WTC11 (cell line): ENCODE measurements around the gene LRCH4. TPM values are rescaled to one million over a fixed set of nuclear protein-coding genes. Genes with fewer than 3 reads are reported as not detected.

Source experiments
- ATAC-seq: fragments of 200-7000 bp; cut with Tn5 transposase; 2 replicates; pipeline ENCODE4 v1.10.0; 2021; ENCODE audit warnings: mild to moderate bottlenecking, moderate library complexity
- CTCF ChIA-PET: fragments of 300-600 bp; sonication (Branson Sonifier 250); formaldehyde crosslinking; loops from one replicate; lab custom pipeline; 2021; ENCODE audit warnings: antibody characterized with exemption; lab: Charles Lee
- POLR2A ChIA-PET: fragments of 350-600 bp; sonication (Branson Sonifier 250); formaldehyde crosslinking; loops from one replicate; lab custom pipeline; 2021; ENCODE audit warnings: antibody characterized with exemption; lab: Charles Lee
- DNase-seq: peaks from one replicate; pipeline ENCODE4 v3.0.0; 2021; ENCODE audit warnings: low spot score
- H3K27ac Mint-ChIP-seq: 2 replicates; pipeline ENCODE4 v1.8.0; 2021; ENCODE audit warnings: mixed read lengths
- H3K27me3 Mint-ChIP-seq: 2 replicates; pipeline ENCODE4 v1.8.0; 2021; ENCODE audit warnings: low read depth, mild to moderate bottlenecking, moderate library complexity, mixed read lengths
- H3K36me3 Mint-ChIP-seq: 2 replicates; pipeline ENCODE4 v1.8.0; 2021; ENCODE audit warnings: mixed read lengths
- H3K4me1 Mint-ChIP-seq: 2 replicates; pipeline ENCODE4 v1.8.0; 2022; ENCODE audit warnings: mixed read lengths
- H3K4me3 Mint-ChIP-seq: 2 replicates; pipeline ENCODE4 v1.8.0; 2021; ENCODE audit warnings: mild to moderate bottlenecking, moderate library complexity, mixed read lengths
- H3K9me3 Mint-ChIP-seq: 2 replicates; pipeline ENCODE4 v1.8.0; 2021; ENCODE audit warnings: mixed read lengths
- ETV6 ChIP-seq: sonication (generic); formaldehyde crosslinking; IDR thresholded peaks from 2 replicates; pipeline ENCODE4 v1.8.1; 2022; ENCODE audit warnings: mild to moderate bottlenecking, missing genetic modification reagents
- GABPB1 ChIP-seq: sonication (generic); formaldehyde crosslinking; IDR thresholded peaks from 2 replicates; pipeline ENCODE4 v1.8.1; 2023; ENCODE audit warnings: mild to moderate bottlenecking, missing genetic modification reagents
- GRHL2 ChIP-seq: fragments of 250-450 bp; sonication (Bioruptor Pico); IDR thresholded peaks from 2 replicates; pipeline ENCODE4 v1.8.0; 2022; ENCODE audit warnings: mild to moderate bottlenecking, moderate library complexity; ENCODE audit not compliant: insufficient replicate concordance, severe bottlenecking
- HMGA2 ChIP-seq: fragments of 250-450 bp; sonication (Bioruptor Pico); IDR thresholded peaks from 2 replicates; pipeline ENCODE4 v1.4.0; 2021; ENCODE audit warnings: mild to moderate bottlenecking, moderate library complexity
- KAT7 ChIP-seq: sonication (generic); formaldehyde crosslinking; IDR thresholded peaks from 2 replicates; pipeline ENCODE4 v1.8.1; 2023; ENCODE audit warnings: missing genetic modification reagents, mild to moderate bottlenecking, borderline replicate concordance
- MAX ChIP-seq: sonication (generic); formaldehyde crosslinking; IDR thresholded peaks from 2 replicates; pipeline ENCODE4 v1.8.0; 2022; ENCODE audit warnings: mild to moderate bottlenecking, missing genetic modification reagents
- MLX ChIP-seq: sonication (generic); formaldehyde crosslinking; IDR thresholded peaks from 2 replicates; pipeline ENCODE4 v1.8.1; 2023; ENCODE audit warnings: mild to moderate bottlenecking, missing genetic modification reagents, moderate library complexity
- PRRX2 ChIP-seq: fragments of 250-450 bp; sonication (Bioruptor Pico); IDR thresholded peaks from 2 replicates; pipeline ENCODE4 v1.8.0; 2021; ENCODE audit warnings: mild to moderate bottlenecking
- SMAD3 ChIP-seq: sonication (generic); formaldehyde crosslinking; IDR thresholded peaks from 2 replicates; pipeline ENCODE4 v1.8.0; 2022; ENCODE audit warnings: missing genetic modification reagents, mild to moderate bottlenecking, borderline replicate concordance
- USF2 ChIP-seq: sonication (generic); formaldehyde crosslinking; IDR thresholded peaks from 2 replicates; pipeline ENCODE4 v1.8.1; 2023; ENCODE audit warnings: mild to moderate bottlenecking, missing genetic modification reagents, moderate library complexity
- ZBTB43 ChIP-seq: sonication (generic); formaldehyde crosslinking; IDR thresholded peaks from 2 replicates; pipeline ENCODE4 v1.8.1; 2023; ENCODE audit warnings: mild to moderate bottlenecking, missing genetic modification reagents
- ZNF317 ChIP-seq: sonication (generic); formaldehyde crosslinking; IDR thresholded peaks from 2 replicates; pipeline ENCODE4 v1.8.1; 2023; ENCODE audit warnings: low read depth, mild to moderate bottlenecking, moderate library complexity, missing genetic modification reagents, borderline replicate concordance
- ZNF416 ChIP-seq: fragments of 250-450 bp; sonication (Bioruptor Pico); IDR thresholded peaks from 2 replicates; pipeline ENCODE4 v1.9.0; 2021; ENCODE audit warnings: mild to moderate bottlenecking, inconsistent platforms
- total RNA-seq: library from RNA; stranded (reverse); gene quantifications from 3 replicates; pipeline ENCODE4 v1.2.3, GENCODE V29; 2021
- TF ChIP-seq, protein P1 (sequence below): sonication (generic); formaldehyde crosslinking; IDR thresholded peaks from 2 replicates; pipeline ENCODE4 v1.8.0; 2022; ENCODE audit warnings: missing genetic modification reagents

The LRCH4 gene
- total RNA-seq, 1 experiment from 2014 or later, result 56.7 TPM

DNA sequence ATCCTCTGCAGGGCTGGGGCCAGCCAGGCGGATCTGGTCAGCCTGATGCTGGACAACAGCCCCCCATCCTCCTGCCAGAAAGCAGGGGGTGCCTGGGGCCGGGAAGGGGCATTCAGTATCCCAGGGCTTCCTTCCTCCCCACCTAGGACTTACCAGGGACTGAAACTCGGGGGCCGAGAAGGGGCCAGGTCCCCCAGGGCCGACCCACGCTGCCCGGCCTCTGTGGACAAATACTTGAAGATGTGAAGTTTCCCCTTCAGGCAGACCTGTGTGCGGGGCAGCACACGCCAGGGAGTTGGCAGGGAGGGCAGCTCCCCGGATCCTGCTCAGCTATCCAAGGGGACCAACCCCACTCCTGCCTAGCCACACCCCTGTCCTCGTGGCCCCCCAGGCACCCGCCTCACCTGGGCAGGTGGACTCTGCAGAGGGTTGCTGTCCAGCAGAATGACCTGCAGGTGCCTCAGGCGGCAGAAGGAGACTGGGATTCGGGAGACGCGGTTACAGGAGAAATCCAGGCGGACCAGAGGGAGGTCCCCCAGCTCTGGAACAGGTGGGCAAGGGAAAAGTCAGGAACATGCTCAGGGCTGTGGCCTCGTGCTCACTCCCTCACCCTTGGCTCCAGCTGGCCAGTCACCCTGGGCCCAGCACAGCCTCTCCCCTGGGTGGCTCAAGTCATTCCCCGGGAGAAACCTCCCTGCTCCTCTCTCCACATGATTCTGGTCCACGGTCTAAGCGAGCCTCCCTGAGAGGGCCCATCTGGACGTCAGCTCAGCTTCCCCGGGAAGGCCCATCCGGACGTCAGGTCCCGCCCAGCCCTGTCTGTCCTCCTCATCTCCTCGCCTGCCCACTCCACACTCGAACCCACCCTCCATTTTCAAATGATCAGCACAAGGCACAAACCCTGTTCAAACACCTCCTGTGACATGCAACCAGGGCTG, 7.4 kb downstream of the LRCH4 start:
- H3K27ac Mint-ChIP-seq, result no peak overlapping the region
- no peaks in the 10 kb centered on the region for H3K27me3 Mint-ChIP-seq
- TF ChIP-seq MLX (no peak), SMAD3 (no peak), KAT7 (CRISPR knock-in tag) (no peak), ZNF416 (CRISPR knock-in tag) (no peak), MAX (no peak), GABPB1 (CRISPR knock-in tag) (no peak)
- TF ChIP-seq, all 79 proteins: peak for 0

DNA sequence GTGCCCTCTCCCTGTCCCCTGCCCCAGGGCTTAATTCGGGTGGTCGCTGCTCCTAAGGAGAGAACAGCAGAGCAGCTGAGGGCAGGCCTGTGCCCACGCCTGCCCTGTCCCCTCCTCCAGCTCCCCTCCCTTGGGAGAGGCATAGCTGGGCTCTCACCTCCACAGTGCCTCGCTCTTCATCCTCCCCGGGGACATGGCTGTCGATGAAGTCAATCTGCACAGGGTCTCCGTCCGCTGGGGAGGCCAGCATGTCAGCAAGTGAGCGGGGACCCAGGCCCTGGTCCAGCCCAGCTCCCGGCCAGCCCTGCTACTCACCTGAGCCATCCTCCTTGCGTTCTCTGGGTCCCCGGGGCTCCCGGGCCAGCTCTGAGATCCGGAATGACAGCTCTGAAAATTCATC, 8.4 kb downstream of the LRCH4 start:
- no peak for TF ChIP-seq GRHL2 (CRISPR knock-in tag)
- no peak for TF ChIP-seq ZBTB43 (CRISPR knock-in tag)
- TF ChIP-seq HMGA2, result no peak
- TF ChIP-seq ZNF317, result no peak
- TF ChIP-seq USF2 (CRISPR knock-in tag), result no peak
- no peak for TF ChIP-seq PRRX2 (CRISPR knock-in tag)
- TF ChIP-seq ETV6 (CRISPR knock-in tag), result no peak
- TF ChIP-seq, protein P1, sequence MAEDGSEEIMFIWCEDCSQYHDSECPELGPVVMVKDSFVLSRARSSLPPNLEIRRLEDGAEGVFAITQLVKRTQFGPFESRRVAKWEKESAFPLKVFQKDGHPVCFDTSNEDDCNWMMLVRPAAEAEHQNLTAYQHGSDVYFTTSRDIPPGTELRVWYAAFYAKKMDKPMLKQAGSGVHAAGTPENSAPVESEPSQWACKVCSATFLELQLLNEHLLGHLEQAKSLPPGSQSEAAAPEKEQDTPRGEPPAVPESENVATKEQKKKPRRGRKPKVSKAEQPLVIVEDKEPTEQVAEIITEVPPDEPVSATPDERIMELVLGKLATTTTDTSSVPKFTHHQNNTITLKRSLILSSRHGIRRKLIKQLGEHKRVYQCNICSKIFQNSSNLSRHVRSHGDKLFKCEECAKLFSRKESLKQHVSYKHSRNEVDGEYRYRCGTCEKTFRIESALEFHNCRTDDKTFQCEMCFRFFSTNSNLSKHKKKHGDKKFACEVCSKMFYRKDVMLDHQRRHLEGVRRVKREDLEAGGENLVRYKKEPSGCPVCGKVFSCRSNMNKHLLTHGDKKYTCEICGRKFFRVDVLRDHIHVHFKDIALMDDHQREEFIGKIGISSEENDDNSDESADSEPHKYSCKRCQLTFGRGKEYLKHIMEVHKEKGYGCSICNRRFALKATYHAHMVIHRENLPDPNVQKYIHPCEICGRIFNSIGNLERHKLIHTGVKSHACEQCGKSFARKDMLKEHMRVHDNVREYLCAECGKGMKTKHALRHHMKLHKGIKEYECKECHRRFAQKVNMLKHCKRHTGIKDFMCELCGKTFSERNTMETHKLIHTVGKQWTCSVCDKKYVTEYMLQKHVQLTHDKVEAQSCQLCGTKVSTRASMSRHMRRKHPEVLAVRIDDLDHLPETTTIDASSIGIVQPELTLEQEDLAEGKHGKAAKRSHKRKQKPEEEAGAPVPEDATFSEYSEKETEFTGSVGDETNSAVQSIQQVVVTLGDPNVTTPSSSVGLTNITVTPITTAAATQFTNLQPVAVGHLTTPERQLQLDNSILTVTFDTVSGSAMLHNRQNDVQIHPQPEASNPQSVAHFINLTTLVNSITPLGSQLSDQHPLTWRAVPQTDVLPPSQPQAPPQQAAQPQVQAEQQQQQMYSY (CRISPR knock-in tag), result no peak
- TF ChIP-seq, all 79 proteins: peak for 0
- DNase-seq, result no peak
- no peaks in the 10 kb centered on the region for H3K9me3 Mint-ChIP-seq
- H3K4me1 Mint-ChIP-seq, result peaks cover 2% of the 10 kb centered on the region; the same call in 1 of the 2 replicates
- ChIA-PET POLR2A (interaction anchor here (1.3 kb wide), 1 partner anchor 25 kb away, joined by 3 read pairs; the partner anchor contains the start of gene PCOLCE), CTCF (no interaction called here)
- no peak overlapping the region for H3K27ac Mint-ChIP-seq
- no peaks in the 10 kb centered on the region for H3K27me3 Mint-ChIP-seq
- peaks cover 7% of the 10 kb centered on the region; the same call in 1 of the 2 replicates for H3K36me3 Mint-ChIP-seq
- H3K4me3 Mint-ChIP-seq, result no peak overlapping the region
- ATAC-seq, result no peak

More for the DNA sequence above, 7.4 kb downstream of the LRCH4 start:
- CTCF ChIA-PET, result interaction anchor here (0.9 kb wide), 1 partner anchor 18 kb away, joined by 3 read pairs; no protein-coding TSS in a partner anchor
- POLR2A ChIA-PET, result interaction anchor here (1.3 kb wide), 1 partner anchor 24 kb away, joined by 3 read pairs; the partner anchor contains the start of gene PCOLCE
- Mint-ChIP-seq H3K9me3 (no peaks in the 10 kb centered on the region), H3K4me3 (no peak overlapping the region), H3K36me3 (peaks cover 7% of the 10 kb centered on the region; the same call in 1 of the 2 replicates), H3K4me1 (peaks cover 9% of the 10 kb centered on the region)
- ATAC-seq (no peak), DNase-seq (no peak)
